VCaP (cell line): Measurements from ENCODE around the gene URGCP.
"Not testable (repeated sequence)": the region's sequence is repeated elsewhere in the genome, so short reads cannot be mapped to it uniquely, and the experiment has no call there.

Experiments used
- H3K27ac ChIP-seq: fragments of 450-650 bp; 2 replicates; pipeline ENCODE4 v1.5.1; 2017
- CTCF ChIP-seq: fragments of 450-650 bp; conservative IDR thresholded peaks from 2 replicates; pipeline ENCODE4 v1.5.1; 2017; ENCODE audit warnings: mild to moderate bottlenecking, moderate library complexity

The URGCP gene

GRCh38 chr7:43844662-43845061, 61.7 kb downstream of the URGCP start:
- H3K27ac ChIP-seq: no peak overlapping the region
- TF ChIP-seq CTCF: no peak

GRCh38 chr7:43844257-43844656, 62.1 kb downstream of the URGCP start:
- TF ChIP-seq CTCF: no peak

GRCh38 chr7:43843296-43843695, 63.1 kb downstream of the URGCP start:
- no peak for TF ChIP-seq CTCF
- no peak overlapping the region for H3K27ac ChIP-seq

More at GRCh38 chr7:43844257-43844656, 62.1 kb downstream of the URGCP start:
- no peak overlapping the region for H3K27ac ChIP-seq

- no peak overlapping the region for H3K27ac ChIP-seq
- TF ChIP-seq CTCF: no peak
Observed at GRCh38 chr7:43838201-43838658, 68.2 kb downstream of the URGCP start.

- no peak overlapping the region for H3K27ac ChIP-seq
Observed at GRCh38 chr7:43834463-43835251, 71.7 kb downstream of the URGCP start.

GRCh38 chr7:43830917-43831316, 75.5 kb downstream of the URGCP start:
- not testable (repeated sequence) for H3K27ac ChIP-seq

More at GRCh38 chr7:43834463-43835251, 71.7 kb downstream of the URGCP start:
- TF ChIP-seq CTCF: no peak
